Mesenchymal stem cell (in vitro differentiated cells and primary cell): ENCODE data around the gene FKBP5.
A peak's percentile ranks its signal among the peaks of the same experiment; 100 is the strongest.

Experiments used
- DNase-seq: peaks from one replicate; pipeline ENCODE4 v3.0.0-alpha.2; 2013
- H2AFZ ChIP-seq: one replicate; pipeline ENCODE4 v1.6.1; 2013; ENCODE audit warnings: low read depth, mild to moderate bottlenecking, control low read depth, inconsistent platforms, low read length, moderate library complexity
- H2AK5ac ChIP-seq: 2 replicates; pipeline ENCODE4 v1.6.1; 2013; ENCODE audit warnings: low read length, moderate library complexity, mild to moderate bottlenecking, inconsistent platforms; ENCODE audit not compliant: severe bottlenecking
- H2BK120ac ChIP-seq: one replicate; pipeline ENCODE4 v1.6.1; 2013; ENCODE audit warnings: low read depth, mild to moderate bottlenecking, inconsistent platforms, low read length, moderate library complexity
- H2BK12ac ChIP-seq, 2 experiments: one replicate each; pipeline ENCODE4 v1.6.1; 2013; ENCODE audit warnings: inconsistent platforms in 2 of 2, low read length in 2 of 2, mild to moderate bottlenecking in 2 of 2, moderate library complexity in 2 of 2, control low read depth in 1 of 2
- H2BK15ac ChIP-seq: one replicate; pipeline ENCODE4 v1.6.1; 2013; ENCODE audit warnings: mild to moderate bottlenecking, low read depth, inconsistent platforms; ENCODE audit not compliant: poor library complexity, severe bottlenecking
- H2BK5ac ChIP-seq: 2 replicates; pipeline ENCODE4 v1.6.1; 2013; ENCODE audit warnings: low read depth, mild to moderate bottlenecking, low read length, control low read depth, inconsistent platforms; ENCODE audit not compliant: poor library complexity, severe bottlenecking
- H3K14ac ChIP-seq, 2 experiments: one replicate each; pipeline ENCODE4 v1.6.1; 2013; ENCODE audit warnings: inconsistent platforms in 2 of 2, low read length in 2 of 2, control low read depth in 1 of 2, mild to moderate bottlenecking in 1 of 2, moderate library complexity in 1 of 2
- H3K18ac ChIP-seq, 2 experiments: one replicate each; pipeline ENCODE4 v1.6.1; 2013; ENCODE audit warnings: inconsistent platforms in 2 of 2, low read length in 2 of 2, control low read depth in 1 of 2, low read depth in 1 of 2, mild to moderate bottlenecking in 1 of 2
- H3K23ac ChIP-seq, 2 experiments: one replicate each; pipeline ENCODE4 v1.6.1; 2013; ENCODE audit warnings: inconsistent platforms in 2 of 2, low read length in 2 of 2, mild to moderate bottlenecking in 2 of 2, moderate library complexity in 2 of 2, control low read depth in 1 of 2
- H3K27ac ChIP-seq: 2 replicates; pipeline ENCODE4 v1.5.1; 2013; ENCODE audit warnings: mild to moderate bottlenecking, moderate library complexity, low read length, control low read depth, inconsistent platforms; ENCODE audit not compliant: poor library complexity, severe bottlenecking
- H3K27me3 ChIP-seq, 2 experiments: 2 replicates each; pipeline versions ENCODE4 v1.6.1 to v1.7.0; 2013; ENCODE audit warnings: low read length in 2 of 2, mild to moderate bottlenecking in 2 of 2, moderate library complexity in 2 of 2, control low read depth in 1 of 2, inconsistent platforms in 1 of 2; ENCODE audit not compliant: control insufficient read depth in 1 of 2, insufficient read depth in 1 of 2
- H3K36me3 ChIP-seq, 2 experiments: 2 replicates each; pipeline versions ENCODE4 v1.6.1 to v1.7.0; 2013; ENCODE audit warnings: low read length in 2 of 2, control low read depth in 1 of 2, inconsistent platforms in 1 of 2, low read depth in 1 of 2, mild to moderate bottlenecking in 1 of 2; ENCODE audit not compliant: insufficient read depth in 2 of 2, control insufficient read depth in 1 of 2
- H3K4ac ChIP-seq, 2 experiments: one replicate each; pipeline ENCODE4 v1.6.1; 2013; ENCODE audit warnings: inconsistent platforms in 2 of 2, low read length in 2 of 2, mild to moderate bottlenecking in 2 of 2, moderate library complexity in 2 of 2, control low read depth in 1 of 2, low read depth in 1 of 2
- H3K4me1 ChIP-seq: 2 replicates; pipeline ENCODE4 v1.6.1; 2013; ENCODE audit warnings: low read depth, low read length, control low read depth; ENCODE audit not compliant: control insufficient read depth, insufficient read depth
- H3K4me2 ChIP-seq: 2 replicates; pipeline ENCODE4 v1.6.1; 2013; ENCODE audit warnings: low read length, mild to moderate bottlenecking, inconsistent platforms; ENCODE audit not compliant: poor library complexity, severe bottlenecking
- H3K4me3 ChIP-seq, 2 experiments: 2 replicates each; pipeline versions ENCODE4 v1.5.1 to v1.7.0; 2013; ENCODE audit warnings: low read length in 2 of 2, mild to moderate bottlenecking in 2 of 2, control low read depth in 1 of 2, low read depth in 1 of 2; ENCODE audit not compliant: insufficient read depth in 1 of 2
- H3K79me1 ChIP-seq: replicated peaks from 2 replicates; pipeline ENCODE4 v1.6.1; 2013; ENCODE audit warnings: mild to moderate bottlenecking, control low read depth, low read length, inconsistent platforms; ENCODE audit not compliant: poor library complexity, severe bottlenecking
- H3K9ac ChIP-seq: 2 replicates; pipeline ENCODE4 v1.7.0; 2013; ENCODE audit warnings: mild to moderate bottlenecking, low read length, moderate library complexity
- H3K9me3 ChIP-seq: 2 replicates; pipeline ENCODE4 v1.7.0; 2013; ENCODE audit warnings: mild to moderate bottlenecking, low read length; ENCODE audit not compliant: control insufficient read depth
- H4K8ac ChIP-seq: one replicate; pipeline ENCODE4 v1.6.1; 2013; ENCODE audit warnings: inconsistent platforms, mild to moderate bottlenecking, low read length, moderate library complexity
- H4K91ac ChIP-seq: one replicate; pipeline ENCODE4 v1.6.1; 2013; ENCODE audit warnings: mild to moderate bottlenecking, low read length, inconsistent platforms
- WGBS: methylation state at CpG from one replicate; pipeline ENCODE4 v1.1.7; 2013; ENCODE audit warnings: mixed read lengths; 5-methylcytosine and 5-hydroxymethylcytosine counted together

The FKBP5 gene

GRCh38 chr6:35731736-35732532, 43.2 kb upstream of the FKBP5 start:
- Histone ChIP-seq H2BK12ac (peak overlapping the region; percentile 98 to 99), H3K23ac (peak overlapping the region in 1 of 2 experiments; percentile 70), H4K91ac (peak overlapping the region; percentile 99), H2AK5ac (no peak overlapping the region), H3K14ac (peak overlapping the region in 1 of 2 experiments; percentile 56), H3K9me3 (no peaks in the 10 kb centered on the region), H3K36me3 (no peaks in the 10 kb centered on the region), H2BK15ac (peak overlapping the region; percentile 98), H3K4me2 (peak overlapping the region; percentile 95), H3K4me1 (peaks cover 31% of the 10 kb centered on the region), H3K79me1 (no peaks in the 10 kb centered on the region), H3K27ac (peak overlapping the region; percentile 96), H3K4me3 (peak overlapping the region; percentile 72 to 86), H2BK5ac (peak overlapping the region; percentile 81), H2AFZ (peak overlapping the region; percentile 56), H3K4ac (peak overlapping the region; percentile 99 to 100), H3K27me3 (no peaks in the 10 kb centered on the region), H3K9ac (peak overlapping the region; percentile 88), H4K8ac (peak overlapping the region; percentile 97), H3K18ac (peak overlapping the region; percentile 92 to 99), H2BK120ac (peak overlapping the region; percentile 100)
- WGBS = under 1% methylated on average over 43 of the region's 61 CpGs
- peak; percentile 96 for DNase-seq

GRCh38 chr6:35731414-35731735, 42.7 kb upstream of the FKBP5 start:
- peak overlapping the region; percentile 99 for H4K91ac ChIP-seq
- H2BK15ac ChIP-seq = peak overlapping the region; percentile 90
- H3K4ac ChIP-seq = peak overlapping the region; percentile 93 to 99
- peak overlapping the region; percentile 100 for H2BK120ac ChIP-seq
- H2AFZ ChIP-seq = no peak overlapping the region
- peaks cover 35% of the 10 kb centered on the region for H3K4me1 ChIP-seq
- H2AK5ac ChIP-seq = no peak overlapping the region
- no peak overlapping the region for H3K14ac ChIP-seq
- peak overlapping the region in 1 of 2 experiments; percentile 52 for H3K23ac ChIP-seq
- H3K27me3 ChIP-seq = no peaks in the 10 kb centered on the region
- peak overlapping the region; percentile 88 for H3K9ac ChIP-seq
- H3K27ac ChIP-seq = peak overlapping the region; percentile 96
- peak overlapping the region; percentile 72 to 86 for H3K4me3 ChIP-seq
- no peaks in the 10 kb centered on the region for H3K9me3 ChIP-seq
- peak overlapping the region; percentile 88 to 99 for H3K18ac ChIP-seq
- peak overlapping the region; percentile 97 for H4K8ac ChIP-seq
- DNase-seq = peak; percentile 93
- peak overlapping the region; percentile 81 for H2BK5ac ChIP-seq
- no peaks in the 10 kb centered on the region for H3K36me3 ChIP-seq
- H3K79me1 ChIP-seq = no peaks in the 10 kb centered on the region
- WGBS = 0% methylated on average over 17 of the region's 23 CpGs
- peak overlapping the region; percentile 95 for H3K4me2 ChIP-seq
- H2BK12ac ChIP-seq = peak overlapping the region; percentile 78 to 95

- Histone ChIP-seq H3K4me2 (peak overlapping the region; percentile 53), H3K4me3 (peak overlapping the region in 1 of 2 experiments; percentile 63), H3K27me3 (no peaks in the 10 kb centered on the region), H3K4ac (peak overlapping the region; percentile 60 to 71), H2BK5ac (no peak overlapping the region), H3K27ac (peak overlapping the region; percentile 64), H2BK15ac (no peak overlapping the region), H2AK5ac (peak overlapping the region; percentile 31), H3K9ac (no peak overlapping the region), H2AFZ (no peak overlapping the region), H2BK120ac (peak overlapping the region; percentile 100), H3K14ac (peak overlapping the region in 1 of 2 experiments; percentile 85), H3K36me3 (no peaks in the 10 kb centered on the region), H3K79me1 (no peaks in the 10 kb centered on the region), H4K8ac (peak overlapping the region; percentile 89), H3K4me1 (peaks cover 40% of the 10 kb centered on the region), H4K91ac (peak overlapping the region; percentile 94), H3K9me3 (no peaks in the 10 kb centered on the region), H3K23ac (no peak overlapping the region), H3K18ac (peak overlapping the region; percentile 87 to 93), H2BK12ac (peak overlapping the region; percentile 92 to 93)
- WGBS = 3% methylated on average over 12 of the region's 15 CpGs
- DNase-seq = no peak
These were observed 42.2 kb upstream of the FKBP5 start for GRCh38 chr6:35730745-35731413.

GRCh38 chr6:35729722-35730121, 41.0 kb upstream of the FKBP5 start:
- Histone ChIP-seq H2AK5ac (peak overlapping the region; percentile 45), H3K4me1 (peaks cover 47% of the 10 kb centered on the region), H2BK120ac (peak overlapping the region; percentile 90), H3K27ac (no peak overlapping the region), H2BK5ac (no peak overlapping the region), H3K18ac (peak overlapping the region; percentile 81 to 88), H2BK15ac (peak overlapping the region; percentile 91), H2BK12ac (peak overlapping the region; percentile 99 to 100), H3K4me2 (no peak overlapping the region), H3K14ac (peak overlapping the region in 1 of 2 experiments; percentile 71), H3K4ac (peak overlapping the region; percentile 86 to 87), H3K36me3 (no peaks in the 10 kb centered on the region), H3K27me3 (peaks cover 0 to 5% of the 10 kb centered on the region in 2 experiments), H4K91ac (peak overlapping the region; percentile 97), H3K9ac (no peak overlapping the region), H4K8ac (peak overlapping the region; percentile 84), H3K9me3 (no peaks in the 10 kb centered on the region), H3K23ac (peak overlapping the region in 1 of 2 experiments; percentile 60), H3K4me3 (no peak overlapping the region), H3K79me1 (no peaks in the 10 kb centered on the region), H2AFZ (no peak overlapping the region)
- DNase-seq = no peak
- WGBS = 83% methylated on average over 2 of the region's 2 CpGs
